Measurements from ENCODE around the gene EML4.
"Not testable (repeated sequence)": the region's sequence is repeated elsewhere in the genome, so short reads cannot be mapped to it uniquely, and the experiment has no call there.

Gene EML4

GRCh38 chr2:42128721-42129486 is 40.2 kb upstream of the EML4 start:
- no peaks in the 10 kb centered on the region for H3K36me3 ChIP-seq (ENCODE audit: insufficient read depth, low read length)
- no peak for DNase-seq (ENCODE audit: low read depth, low spot score)
- peak overlapping the region; percentile 8; the same call in 1 of the 2 replicates for H3K4me3 ChIP-seq
- H3K9ac ChIP-seq (ENCODE audit: insufficient read length), result no peak overlapping the region
- no peak overlapping the region for H3K27ac ChIP-seq
- TF ChIP-seq FOXP2 (optimal IDR thresholded peaks at IDR 0.05; ENCODE audit: control extremely low read depth, extremely low read length, insufficient read depth) (no peak), EZH2 (IDR thresholded peaks at IDR 0.05) (no peak), POLR2AphosphoS5 (IDR thresholded peaks at IDR 0.05; ENCODE audit: borderline replicate concordance, low read depth, low read length) (no peak)
- H3K9me3 ChIP-seq (ENCODE audit: low read depth, low read length), result no peaks in the 10 kb centered on the region

GRCh38 chr2:42129487-42129852 is 39.7 kb upstream of the EML4 start:
- no peak overlapping the region for H3K4me3 ChIP-seq
- TF ChIP-seq FOXP2 (optimal IDR thresholded peaks at IDR 0.05; ENCODE audit: control extremely low read depth, extremely low read length, insufficient read depth) (no peak), POLR2AphosphoS5 (IDR thresholded peaks at IDR 0.05; ENCODE audit: borderline replicate concordance, low read depth, low read length) (no peak), EZH2 (IDR thresholded peaks at IDR 0.05) (no peak)
- DNase-seq (ENCODE audit: low read depth, low spot score), result no peak
- H3K9ac ChIP-seq (ENCODE audit: insufficient read length), result no peak overlapping the region
- H3K9me3 ChIP-seq (ENCODE audit: low read depth, low read length), result no peaks in the 10 kb centered on the region
- H3K36me3 ChIP-seq (ENCODE audit: insufficient read depth, low read length), result no peaks in the 10 kb centered on the region
- H3K27ac ChIP-seq, result no peak overlapping the region

- no peak for DNase-seq (ENCODE audit: low read depth, low spot score)
- no peak for TF ChIP-seq FOXP2 (optimal IDR thresholded peaks at IDR 0.05; ENCODE audit: control extremely low read depth, extremely low read length, insufficient read depth)
- TF ChIP-seq EZH2 (IDR thresholded peaks at IDR 0.05), result no peak
- TF ChIP-seq POLR2AphosphoS5 (IDR thresholded peaks at IDR 0.05; ENCODE audit: borderline replicate concordance, low read depth, low read length), result no peak
- Histone ChIP-seq H3K27ac (no peak overlapping the region), H3K9me3 (ENCODE audit: low read depth, low read length) (no peaks in the 10 kb centered on the region), H3K36me3 (ENCODE audit: insufficient read depth, low read length) (no peaks in the 10 kb centered on the region), H3K4me3 (no peak overlapping the region), H3K9ac (ENCODE audit: insufficient read length) (no peak overlapping the region)
Observed at GRCh38 chr2:42129947-42130346, 39.2 kb upstream of the EML4 start.

DNA sequence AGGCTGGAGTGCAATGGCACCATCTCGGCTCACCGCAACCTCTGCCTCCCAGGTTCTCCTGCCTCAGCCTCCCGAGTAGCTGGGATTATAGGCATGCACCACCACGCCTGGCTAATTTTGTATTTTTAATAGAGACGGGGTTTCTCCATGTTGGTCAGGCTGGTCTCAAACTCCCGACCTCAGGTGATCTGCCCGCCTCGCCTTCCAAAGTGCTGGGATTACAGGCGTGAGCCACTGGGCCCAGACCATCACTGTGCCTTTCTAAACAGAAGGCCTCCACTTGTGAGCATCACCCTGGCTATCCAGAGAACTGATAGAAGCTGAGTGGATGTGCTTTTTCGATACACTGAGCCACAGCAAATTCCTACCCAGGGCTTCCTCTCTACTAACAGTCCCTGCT is 38.3 kb upstream of the EML4 start:
- DNase-seq (ENCODE audit: low read depth, low spot score); H3K27ac ChIP-seq; H3K36me3 ChIP-seq (ENCODE audit: insufficient read depth, low read length); H3K9me3 ChIP-seq (ENCODE audit: low read depth, low read length); H3K4me3 ChIP-seq; H3K9ac ChIP-seq (ENCODE audit: insufficient read length): not testable (repeated sequence)

DNA sequence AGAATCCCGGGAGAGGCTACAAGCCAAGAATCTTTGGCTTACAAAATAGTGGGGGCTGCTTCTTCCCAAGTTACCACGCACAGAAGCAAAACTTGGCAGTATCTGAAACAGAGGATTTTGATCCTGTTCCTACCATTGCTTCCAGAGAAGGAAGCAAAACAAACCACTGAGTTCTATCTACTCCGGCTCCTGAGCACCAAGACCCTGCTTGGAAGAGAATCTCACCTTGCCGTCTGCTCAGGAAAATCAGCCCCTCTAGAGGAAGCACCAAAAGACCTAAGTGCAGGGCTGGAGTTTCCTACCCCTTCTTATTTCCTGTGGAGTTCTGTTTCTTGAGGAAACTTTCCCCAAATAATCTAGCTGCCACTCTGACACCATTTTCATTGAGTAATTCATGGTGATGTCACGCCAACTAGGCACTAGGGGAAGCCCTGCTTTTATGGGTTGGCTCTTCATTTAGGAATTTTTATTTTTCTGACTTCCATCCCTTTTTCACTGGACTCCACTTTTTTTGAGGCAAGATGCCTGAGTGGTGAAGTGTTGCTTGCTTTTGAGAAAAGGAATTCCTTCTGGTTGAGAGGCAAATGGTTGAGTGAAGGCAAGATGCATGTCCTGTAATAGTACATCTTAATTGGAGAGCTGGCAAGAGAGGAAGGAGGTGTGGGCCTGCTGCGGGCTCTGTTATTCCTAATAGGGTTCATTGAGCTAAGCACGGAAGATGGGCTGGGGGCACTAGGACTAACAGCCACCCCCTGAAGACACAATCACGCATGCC is 36.8 kb upstream of the EML4 start:
- H3K27ac ChIP-seq, result no peak overlapping the region
- H3K36me3 ChIP-seq (ENCODE audit: insufficient read depth, low read length), result no peaks in the 10 kb centered on the region
- TF ChIP-seq EZH2 (IDR thresholded peaks at IDR 0.05), result no peak
- H3K9ac ChIP-seq (ENCODE audit: insufficient read length), result no peak overlapping the region
- no peaks in the 10 kb centered on the region for H3K9me3 ChIP-seq (ENCODE audit: low read depth, low read length)
- no peak overlapping the region; the same call in 1 of the 2 replicates for H3K4me3 ChIP-seq
- no peak for DNase-seq (ENCODE audit: low read depth, low spot score)

- no peak for DNase-seq (ENCODE audit: low read depth, low spot score)
- TF ChIP-seq FOXP2 (optimal IDR thresholded peaks at IDR 0.05; ENCODE audit: control extremely low read depth, extremely low read length, insufficient read depth) (no peak), EZH2 (IDR thresholded peaks at IDR 0.05) (no peak), POLR2AphosphoS5 (IDR thresholded peaks at IDR 0.05; ENCODE audit: borderline replicate concordance, low read depth, low read length) (no peak)
- Histone ChIP-seq H3K27ac (no peak overlapping the region), H3K36me3 (ENCODE audit: insufficient read depth, low read length) (no peaks in the 10 kb centered on the region), H3K9ac (ENCODE audit: insufficient read length) (no peak overlapping the region), H3K4me3 (peak overlapping the region; percentile 54), H3K9me3 (ENCODE audit: low read depth, low read length) (no peaks in the 10 kb centered on the region)
Observed at GRCh38 chr2:42132966-42133641, 36.0 kb upstream of the EML4 start.

DNA sequence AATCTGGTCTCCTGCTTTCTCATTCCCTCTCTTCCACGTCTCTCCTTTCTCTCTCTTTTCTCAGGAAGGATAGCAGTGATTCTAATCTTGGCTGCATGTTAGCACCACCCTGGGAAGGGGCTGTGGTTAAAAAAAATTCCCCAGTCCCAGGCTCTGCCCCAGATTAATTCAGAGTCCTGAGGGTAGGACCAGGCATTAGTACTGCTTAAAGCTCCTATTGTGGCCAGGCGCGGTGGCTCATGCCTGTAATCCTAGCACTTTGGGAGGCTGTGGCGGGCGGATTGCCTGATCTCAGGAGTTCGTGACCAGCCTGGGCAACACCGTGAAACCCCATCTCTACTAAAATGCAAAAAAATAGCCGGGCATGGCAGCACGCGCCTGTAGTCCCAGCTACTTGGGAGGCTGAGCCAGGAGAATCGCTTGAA is 35.4 kb upstream of the EML4 start:
- no peak for TF ChIP-seq POLR2AphosphoS5 (IDR thresholded peaks at IDR 0.05; ENCODE audit: borderline replicate concordance, low read depth, low read length)
- no peak for TF ChIP-seq FOXP2 (optimal IDR thresholded peaks at IDR 0.05; ENCODE audit: control extremely low read depth, extremely low read length, insufficient read depth)
- no peak for TF ChIP-seq EZH2 (IDR thresholded peaks at IDR 0.05)
- no peak overlapping the region for H3K27ac ChIP-seq
- DNase-seq (ENCODE audit: low read depth, low spot score), result no peak
- H3K9me3 ChIP-seq (ENCODE audit: low read depth, low read length), result no peaks in the 10 kb centered on the region
- no peak overlapping the region for H3K9ac ChIP-seq (ENCODE audit: insufficient read length)
- 0 out of 2 replicates have a peak overlapping the region, but pooled peaks have one; percentile 54 for H3K4me3 ChIP-seq
- H3K36me3 ChIP-seq (ENCODE audit: insufficient read depth, low read length), result no peaks in the 10 kb centered on the region

- not testable (repeated sequence) for H3K9me3 ChIP-seq (ENCODE audit: low read depth, low read length); H3K9ac ChIP-seq (ENCODE audit: insufficient read length); H3K36me3 ChIP-seq (ENCODE audit: insufficient read depth, low read length); H3K4me3 ChIP-seq; H3K27ac ChIP-seq; DNase-seq (ENCODE audit: low read depth, low spot score)
Observed at GRCh38 chr2:42134401-42134932, 34.7 kb upstream of the EML4 start.

All from SK-N-MC (cell line).